ENCODE results near the gene BCAT1.
"Not testable (repeated sequence)": the region's sequence is repeated elsewhere in the genome, so short reads cannot be mapped to it uniquely, and the experiment has no call there.

BCAT1 gene

DNA sequence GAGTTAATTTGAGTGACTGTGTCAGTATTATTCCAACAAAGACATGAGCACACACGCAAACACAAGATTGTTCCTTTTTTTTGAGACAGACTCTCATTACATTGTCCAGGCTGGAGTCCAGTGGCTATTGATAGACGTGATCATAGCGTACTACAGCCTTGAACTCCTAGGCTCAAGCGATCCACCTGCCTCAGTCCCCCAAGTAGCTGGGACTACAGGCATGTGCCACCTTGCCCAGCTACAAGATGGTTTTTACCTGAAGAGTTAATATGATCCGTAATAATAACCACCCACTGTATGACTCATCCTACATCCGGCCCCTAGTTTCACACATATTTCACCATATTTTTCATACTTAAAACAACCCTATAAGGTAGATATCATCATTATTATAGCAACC, 26.8 kb downstream of the BCAT1 start:
- DNase-seq: no peak

DNA sequence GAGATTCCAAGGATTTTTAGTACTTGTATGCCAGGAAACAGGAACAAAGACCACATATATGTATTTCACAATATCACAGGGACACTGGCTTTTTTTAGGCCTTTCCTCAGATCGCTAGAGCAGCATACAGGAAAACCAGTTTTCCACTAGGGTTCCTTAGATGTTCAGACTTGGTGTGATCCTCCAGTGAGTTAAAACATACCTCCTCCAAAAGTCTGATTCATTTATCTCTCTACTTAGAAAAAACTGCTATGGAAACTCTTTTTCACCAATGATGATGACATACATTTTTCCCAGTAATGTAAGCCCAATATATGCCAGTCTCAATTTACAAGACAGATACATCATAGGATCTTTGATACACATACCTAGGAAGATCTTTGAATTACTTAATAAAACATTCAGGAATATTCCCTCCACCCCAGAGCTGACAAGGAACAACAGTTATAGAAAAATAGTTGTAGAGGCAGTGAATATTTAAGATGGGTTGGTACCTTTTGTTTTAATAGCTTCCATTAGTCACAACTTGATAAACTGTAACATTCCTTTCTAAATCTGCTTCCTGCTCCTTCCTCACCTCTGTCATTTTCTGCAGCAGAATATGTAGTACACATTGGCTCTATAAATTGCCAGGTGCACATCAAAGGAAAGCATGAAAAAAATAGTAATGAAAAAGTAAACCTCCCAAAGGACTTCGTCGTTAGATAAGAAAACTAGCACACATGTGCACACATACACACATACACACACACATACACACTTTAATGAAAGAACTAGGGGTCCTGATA, 27.5 kb downstream of the BCAT1 start:
- no peak for DNase-seq

- DNase-seq: no peak
These were observed 28.8 kb downstream of the BCAT1 start for GRCh38 chr12:24920141-24920540.

GRCh38 chr12:24919346-24920001, 29.4 kb downstream of the BCAT1 start:
- DNase-seq: no peak

DNA sequence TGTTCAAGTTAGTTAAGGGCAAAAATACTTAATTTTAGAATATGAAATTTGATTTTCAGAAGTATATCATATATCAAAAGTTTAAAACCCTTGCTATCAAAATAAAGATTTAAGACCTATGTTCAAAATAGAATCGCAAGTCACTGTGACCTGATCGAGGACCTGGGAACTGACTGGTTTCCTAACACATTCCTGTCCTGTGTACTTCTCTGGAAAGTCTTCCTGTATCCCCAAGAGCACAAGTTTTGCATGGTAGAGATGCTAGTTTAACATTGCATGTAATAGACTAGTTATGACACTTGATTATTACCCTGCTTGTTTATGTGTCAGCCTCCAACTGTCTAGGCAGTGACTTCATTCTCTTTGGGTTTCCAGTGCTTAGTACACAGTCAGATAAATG, 30.3 kb downstream of the BCAT1 start:
- DNase-seq: no peak

GRCh38 chr12:24915501-24915900, 33.4 kb downstream of the BCAT1 start:
- no peak for DNase-seq

DNA sequence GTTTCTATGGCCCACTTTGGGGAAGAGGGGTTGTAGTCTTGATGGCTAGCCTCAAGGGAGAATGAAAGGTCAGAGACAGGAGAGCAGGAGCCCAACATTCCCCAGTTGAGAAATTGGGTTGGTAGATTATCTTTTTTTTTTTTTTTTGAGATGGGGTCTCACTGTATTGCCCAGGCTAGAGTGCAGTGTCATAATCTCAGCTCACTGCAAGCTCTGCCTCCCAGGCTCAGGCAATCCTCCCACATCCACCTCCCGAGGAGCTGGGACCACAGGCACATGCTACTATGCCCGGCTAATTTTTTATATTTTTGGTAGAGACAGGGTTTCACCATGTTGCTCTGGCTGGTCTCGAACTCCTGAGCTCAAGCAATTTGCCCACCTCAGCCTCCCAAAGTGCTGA, 34.9 kb downstream of the BCAT1 start:
- DNase-seq: no peak

DNA sequence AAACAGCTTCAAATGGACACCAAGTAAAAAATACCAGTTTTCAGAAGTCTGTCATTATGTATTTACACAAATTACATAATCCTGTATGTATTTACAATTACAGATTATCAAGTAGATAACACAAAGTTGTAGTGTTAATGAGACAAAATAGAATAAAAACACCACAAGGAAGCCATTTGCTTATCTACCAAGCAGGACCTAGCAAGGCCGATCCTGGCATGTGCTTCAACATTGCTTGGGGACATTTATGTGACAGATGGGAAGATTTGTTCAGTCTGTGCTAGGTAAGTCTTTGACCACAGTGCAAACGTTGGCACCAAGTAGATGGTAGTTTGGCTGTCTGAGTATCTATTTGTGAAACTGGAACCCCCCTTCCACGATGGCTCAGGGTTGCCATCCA, 35.8 kb downstream of the BCAT1 start:
- DNase-seq: no peak

- peak; percentile 60 for DNase-seq
These were observed 37.6 kb downstream of the BCAT1 start for GRCh38 chr12:24911271-24911791.

DNA sequence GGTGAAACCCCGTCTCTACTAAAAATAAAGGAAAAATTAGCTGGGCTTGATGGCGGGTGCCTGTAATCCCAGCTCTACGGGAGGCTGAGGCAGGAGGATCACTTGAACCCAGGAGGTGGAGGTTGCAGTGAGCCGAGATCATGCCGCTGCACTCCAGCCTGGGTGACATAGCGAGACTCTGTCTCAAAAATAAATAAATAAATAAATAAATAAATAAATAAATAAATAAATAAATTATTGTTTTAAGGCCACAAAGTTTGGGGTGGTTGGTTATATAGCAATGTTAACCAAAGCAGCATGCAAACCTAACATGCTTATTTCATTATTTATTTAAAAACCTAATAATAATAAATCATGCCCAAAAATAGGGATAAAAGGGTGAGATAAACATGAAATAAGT, 38.7 kb downstream of the BCAT1 start:
- DNase-seq: not testable (repeated sequence)

GRCh38 chr12:24909667-24910066, 39.2 kb downstream of the BCAT1 start:
- no peak for DNase-seq

DNA sequence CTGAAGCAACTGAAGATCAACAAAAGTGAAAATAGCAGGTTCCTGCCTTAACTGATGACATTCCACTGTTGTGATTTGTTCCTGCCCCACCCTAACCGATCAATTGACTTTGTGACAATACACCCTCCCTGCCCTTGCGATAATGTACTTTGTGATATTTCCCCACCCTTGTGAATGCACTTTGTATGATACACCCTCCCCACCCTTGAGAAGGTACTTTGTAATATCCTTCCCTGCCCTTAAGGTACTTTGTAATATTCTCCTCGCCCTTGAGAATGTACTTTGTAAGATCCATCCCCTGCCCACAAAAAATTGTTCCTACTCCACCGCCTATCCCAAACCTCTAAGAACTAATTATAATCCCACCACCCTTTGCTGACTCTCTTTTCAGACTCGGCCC, 41.4 kb downstream of the BCAT1 start:
- no peak for DNase-seq

GRCh38 chr12:24906141-24906540, 42.8 kb downstream of the BCAT1 start:
- DNase-seq: no peak

GRCh38 chr12:24905431-24905830, 43.5 kb downstream of the BCAT1 start:
- DNase-seq: no peak

DNA sequence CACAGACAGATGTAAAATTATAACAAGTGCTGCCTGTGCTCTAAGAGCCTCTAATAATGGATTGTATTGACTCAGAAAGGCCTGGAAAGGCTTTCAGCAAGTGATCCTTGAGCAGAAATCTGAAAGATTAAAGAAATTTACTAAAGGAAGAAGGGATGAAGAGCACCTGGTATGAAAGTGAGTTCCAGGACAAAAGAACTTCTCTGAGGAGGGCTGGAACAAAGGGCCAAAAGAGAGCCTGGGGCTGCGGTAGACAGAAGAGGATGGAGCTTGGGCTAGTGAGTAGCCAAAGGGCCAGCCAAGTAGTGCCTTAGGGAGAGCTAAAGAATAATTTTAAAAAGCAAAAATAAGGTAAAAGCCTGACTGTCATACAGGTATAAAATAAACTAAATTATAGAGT, 44.0 kb downstream of the BCAT1 start:
- no peak for DNase-seq

GRCh38 chr12:24903329-24904088, 45.4 kb downstream of the BCAT1 start:
- DNase-seq: peak; percentile 87

GRCh38 chr12:24902511-24903328, 46.2 kb downstream of the BCAT1 start:
- peak; percentile 72 for DNase-seq

DNA sequence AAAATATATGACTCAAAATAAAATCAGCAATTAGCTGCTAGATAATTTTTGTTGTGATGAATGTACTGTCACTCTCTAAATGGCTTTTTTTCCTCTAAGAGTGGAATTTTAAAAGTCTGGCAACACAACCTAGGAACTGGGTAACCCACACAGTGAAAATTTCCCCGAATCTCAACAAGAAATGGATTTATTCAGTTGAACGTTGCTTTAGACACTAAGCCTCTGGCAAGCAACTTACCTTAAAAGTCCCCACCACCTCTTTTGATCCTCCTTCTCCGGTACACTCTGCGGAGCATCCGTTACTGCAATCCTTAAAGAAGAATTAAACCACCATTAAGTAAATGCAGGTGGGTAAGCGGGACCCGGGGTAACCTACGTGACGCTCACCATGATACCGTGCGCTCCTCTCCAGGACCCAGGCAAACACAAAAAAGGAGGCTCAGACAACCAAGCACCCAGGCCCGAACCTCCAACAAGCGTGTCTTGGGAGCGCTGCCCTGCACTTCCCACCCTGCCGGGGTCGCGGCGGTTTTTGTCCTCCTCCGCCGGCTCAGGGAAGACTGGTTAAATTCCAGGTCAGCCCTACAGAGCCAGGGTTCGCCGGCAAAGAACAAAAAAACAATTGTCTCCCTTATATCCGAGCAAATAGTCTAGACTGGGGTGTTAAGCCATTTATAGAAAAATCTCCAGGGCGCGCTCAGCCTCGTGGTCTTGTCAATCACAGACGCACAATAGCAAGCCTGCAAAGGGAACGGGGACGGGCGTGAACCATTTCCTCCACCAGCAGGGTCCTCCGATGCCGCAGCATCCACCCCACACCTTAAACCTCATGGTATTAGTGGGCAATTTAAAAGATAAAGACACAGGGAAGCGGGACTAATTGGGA, 47.1 kb downstream of the BCAT1 start:
- DNase-seq: peak; percentile 65

DNA sequence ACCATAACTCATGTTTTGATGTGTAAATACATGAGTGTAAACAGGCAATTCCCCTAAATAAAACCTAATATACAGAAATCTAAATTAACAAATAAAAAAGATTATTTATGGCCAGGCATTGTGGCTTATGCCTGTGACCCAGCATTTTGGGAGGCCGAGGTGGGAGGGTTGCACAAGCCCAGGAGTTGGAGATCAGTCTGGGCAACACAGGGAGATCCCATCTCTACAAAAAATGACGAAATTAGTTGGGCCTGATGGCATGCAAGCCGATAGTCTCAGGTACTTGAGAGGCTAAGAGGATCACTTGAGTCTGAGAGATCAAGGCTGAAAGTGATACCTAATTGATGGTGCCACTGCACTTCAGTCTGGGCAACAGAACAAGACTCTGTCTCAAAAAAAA, 48.7 kb downstream of the BCAT1 start:
- DNase-seq: peak; percentile 20

GRCh38 chr12:24899503-24900075, 49.3 kb downstream of the BCAT1 start:
- DNase-seq: peak; percentile 24

GRCh38 chr12:24898606-24899005, 50.3 kb downstream of the BCAT1 start:
- DNase-seq: no peak

Measured in hematopoietic multipotent progenitor cell treated with erythropoietin and hydrocortisone succinate and interleukin-3 and kit ligand, for 4 days (in vitro differentiated cells).